Measurements from ENCODE around the gene C1QC.

The C1QC gene

DNA sequence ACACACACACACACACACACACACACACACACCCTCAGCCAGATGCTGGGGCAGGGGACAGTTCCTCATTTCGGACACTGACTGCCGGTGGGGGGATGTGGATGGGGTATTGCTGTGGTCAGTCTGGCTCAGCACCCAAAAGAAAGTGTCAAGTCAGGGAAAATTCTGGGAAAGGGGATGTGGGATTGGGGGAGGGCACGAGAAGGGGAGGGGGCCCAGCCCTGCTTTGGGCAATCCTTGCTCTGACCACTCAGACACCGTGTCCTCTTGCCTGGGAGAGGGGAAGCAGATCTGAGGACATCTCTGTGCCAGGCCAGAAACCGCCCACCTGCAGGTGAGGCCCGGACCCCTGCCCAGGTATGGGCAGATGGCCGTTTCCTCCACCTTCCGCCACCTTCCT lies at the start of gene C1QC:
TSS of gene C1QC (plus strand) at position 253 of the 400 bp plus-strand sequence. CDS start 391 bp downstream, outside the sequence.
- Mint-ChIP-seq H3K27me3 (peaks cover 11% of the 10 kb centered on the region), H3K36me3 (ENCODE audit: low read depth) (no peaks in the 10 kb centered on the region), H3K27ac (no peak within 1 kb of the TSS), H3K4me3 (no peak within 1 kb of the TSS), H3K9me3 (no peaks in the 10 kb centered on the region), H3K4me1 (no peaks in the 10 kb centered on the region)
- DNase-seq (no peak), ATAC-seq (no peak)

DNA sequence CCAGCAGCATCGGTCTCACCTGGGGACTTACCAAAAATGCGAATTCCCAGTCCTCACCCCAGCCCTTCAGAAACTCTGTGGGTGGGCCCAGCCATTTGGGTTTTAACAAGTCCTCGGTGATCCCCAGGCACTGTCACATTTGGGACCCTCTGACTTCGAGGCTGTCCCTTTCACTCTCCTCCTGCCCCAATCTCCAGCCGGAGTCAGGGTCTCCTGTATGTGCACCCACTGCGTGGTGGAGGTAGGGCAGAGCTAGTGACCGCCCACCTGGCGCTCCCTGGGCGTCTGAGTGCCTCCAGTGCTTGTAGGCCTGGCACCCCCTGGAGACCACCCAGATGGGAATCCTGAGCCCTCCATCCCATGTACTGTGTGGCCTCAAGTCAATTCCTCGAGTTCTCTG lies 49.0 kb upstream of the C1QC start:
- no peaks in the 10 kb centered on the region for H3K36me3 Mint-ChIP-seq (ENCODE audit: low read depth)
- no peak overlapping the region for H3K4me3 Mint-ChIP-seq
- ATAC-seq (no peak), DNase-seq (no peak)
- H3K27me3 Mint-ChIP-seq, result peaks cover 16% of the 10 kb centered on the region
- no peaks in the 10 kb centered on the region for H3K4me1 Mint-ChIP-seq
- no peaks in the 10 kb centered on the region for H3K9me3 Mint-ChIP-seq
- H3K27ac Mint-ChIP-seq, result no peak overlapping the region

DNA sequence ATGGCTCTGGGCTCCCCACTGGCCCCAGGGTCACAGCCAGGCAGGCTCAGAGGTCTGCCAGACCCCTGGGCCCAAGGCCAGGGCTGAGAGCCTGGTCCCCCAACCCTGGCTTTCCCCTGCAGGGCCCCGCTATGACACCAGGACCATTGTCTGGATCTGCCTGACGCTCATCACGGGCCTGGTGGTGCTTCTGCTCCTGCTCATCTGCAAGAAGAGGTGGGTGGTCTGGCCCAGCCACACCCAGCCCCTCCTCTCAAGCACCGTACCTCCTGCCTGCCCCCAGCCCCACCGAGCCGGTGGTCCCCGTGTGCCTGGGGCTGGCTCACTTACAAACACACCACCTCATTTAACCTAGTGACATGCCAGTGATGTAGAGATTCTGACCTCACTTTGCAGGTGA lies 48.3 kb upstream of the C1QC start:
- Mint-ChIP-seq H3K27me3 (peaks cover 16% of the 10 kb centered on the region), H3K9me3 (no peaks in the 10 kb centered on the region), H3K4me3 (no peak overlapping the region), H3K4me1 (no peaks in the 10 kb centered on the region), H3K36me3 (ENCODE audit: low read depth) (no peaks in the 10 kb centered on the region), H3K27ac (no peak overlapping the region)
- no peak for DNase-seq
- no peak for ATAC-seq

DNA sequence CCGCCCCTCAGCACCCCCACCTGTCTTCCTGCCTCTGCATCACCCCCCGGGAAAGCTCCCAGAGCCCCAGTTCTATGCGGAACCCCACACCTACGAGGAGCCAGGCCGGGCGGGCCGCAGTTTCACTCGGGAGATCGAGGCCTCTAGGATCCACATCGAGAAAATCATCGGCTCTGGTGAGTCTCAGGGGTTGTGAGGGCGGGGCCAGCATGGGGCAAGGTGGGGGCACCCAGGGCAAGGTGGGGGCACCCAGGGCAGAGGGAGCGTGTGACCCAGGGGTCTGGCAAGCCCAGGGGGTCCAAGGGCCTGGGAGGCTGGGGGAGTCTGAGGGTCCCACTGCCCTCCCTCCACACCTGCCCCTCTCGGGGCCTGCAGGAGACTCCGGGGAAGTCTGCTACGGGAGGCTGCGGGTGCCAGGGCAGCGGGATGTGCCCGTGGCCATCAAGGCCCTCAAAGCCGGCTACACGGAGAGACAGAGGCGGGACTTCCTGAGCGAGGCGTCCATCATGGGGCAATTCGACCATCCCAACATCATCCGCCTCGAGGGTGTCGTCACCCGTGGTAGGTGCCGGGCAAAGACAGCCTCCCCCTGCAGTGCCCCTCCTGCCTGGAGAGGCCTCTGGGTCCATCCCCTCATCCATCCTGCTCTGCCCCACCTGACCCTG lies 46.0 kb upstream of the C1QC start:
- H3K36me3 Mint-ChIP-seq (ENCODE audit: low read depth), result no peaks in the 10 kb centered on the region
- H3K27me3 Mint-ChIP-seq, result peaks cover 5% of the 10 kb centered on the region
- no peaks in the 10 kb centered on the region for H3K4me1 Mint-ChIP-seq
- no peaks in the 10 kb centered on the region for H3K9me3 Mint-ChIP-seq
- DNase-seq, result no peak
- ATAC-seq, result no peak
- no peak overlapping the region for H3K4me3 Mint-ChIP-seq
- no peak overlapping the region for H3K27ac Mint-ChIP-seq

DNA sequence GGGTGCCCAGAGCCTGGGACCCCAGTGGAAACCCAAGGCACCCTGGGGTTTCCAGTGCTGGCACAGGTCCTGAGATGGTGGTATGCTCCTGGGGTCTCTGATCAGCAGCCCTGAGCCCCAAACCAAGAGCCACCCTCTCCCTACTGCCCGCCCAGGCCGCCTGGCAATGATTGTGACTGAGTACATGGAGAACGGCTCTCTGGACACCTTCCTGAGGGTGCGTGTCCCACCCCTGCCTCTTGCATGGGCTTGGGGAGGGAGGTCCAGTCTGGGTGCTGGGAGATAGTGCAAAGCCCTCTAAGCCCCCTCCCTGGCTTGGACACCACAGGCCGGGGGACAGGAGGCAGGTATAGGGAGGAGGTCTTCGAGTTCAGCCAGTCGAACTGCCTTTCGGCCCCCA lies 45.4 kb upstream of the C1QC start:
- peaks cover 5% of the 10 kb centered on the region for H3K27me3 Mint-ChIP-seq
- no peaks in the 10 kb centered on the region for H3K9me3 Mint-ChIP-seq
- DNase-seq (no peak), ATAC-seq (no peak)
- H3K4me3 Mint-ChIP-seq, result no peak overlapping the region
- H3K4me1 Mint-ChIP-seq, result no peaks in the 10 kb centered on the region
- no peaks in the 10 kb centered on the region for H3K36me3 Mint-ChIP-seq (ENCODE audit: low read depth)
- H3K27ac Mint-ChIP-seq, result no peak overlapping the region

DNA sequence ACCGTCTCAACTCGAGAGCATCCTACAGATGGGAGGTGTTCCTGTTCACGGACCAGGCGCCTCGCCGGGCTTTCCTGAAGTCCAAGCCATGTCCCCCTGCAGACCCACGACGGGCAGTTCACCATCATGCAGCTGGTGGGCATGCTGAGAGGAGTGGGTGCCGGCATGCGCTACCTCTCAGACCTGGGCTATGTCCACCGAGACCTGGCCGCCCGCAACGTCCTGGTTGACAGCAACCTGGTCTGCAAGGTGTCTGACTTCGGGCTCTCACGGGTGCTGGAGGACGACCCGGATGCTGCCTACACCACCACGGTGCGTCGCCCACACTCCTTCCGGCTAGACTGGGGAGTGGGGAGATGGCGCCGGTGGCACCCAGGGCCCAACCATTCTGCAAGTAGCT lies 44.7 kb upstream of the C1QC start:
- Mint-ChIP-seq H3K9me3 (no peaks in the 10 kb centered on the region), H3K4me1 (no peaks in the 10 kb centered on the region), H3K4me3 (no peak overlapping the region), H3K27me3 (peaks cover 5% of the 10 kb centered on the region), H3K36me3 (ENCODE audit: low read depth) (no peaks in the 10 kb centered on the region), H3K27ac (no peak overlapping the region)
- DNase-seq, result no peak
- no peak for ATAC-seq

DNA sequence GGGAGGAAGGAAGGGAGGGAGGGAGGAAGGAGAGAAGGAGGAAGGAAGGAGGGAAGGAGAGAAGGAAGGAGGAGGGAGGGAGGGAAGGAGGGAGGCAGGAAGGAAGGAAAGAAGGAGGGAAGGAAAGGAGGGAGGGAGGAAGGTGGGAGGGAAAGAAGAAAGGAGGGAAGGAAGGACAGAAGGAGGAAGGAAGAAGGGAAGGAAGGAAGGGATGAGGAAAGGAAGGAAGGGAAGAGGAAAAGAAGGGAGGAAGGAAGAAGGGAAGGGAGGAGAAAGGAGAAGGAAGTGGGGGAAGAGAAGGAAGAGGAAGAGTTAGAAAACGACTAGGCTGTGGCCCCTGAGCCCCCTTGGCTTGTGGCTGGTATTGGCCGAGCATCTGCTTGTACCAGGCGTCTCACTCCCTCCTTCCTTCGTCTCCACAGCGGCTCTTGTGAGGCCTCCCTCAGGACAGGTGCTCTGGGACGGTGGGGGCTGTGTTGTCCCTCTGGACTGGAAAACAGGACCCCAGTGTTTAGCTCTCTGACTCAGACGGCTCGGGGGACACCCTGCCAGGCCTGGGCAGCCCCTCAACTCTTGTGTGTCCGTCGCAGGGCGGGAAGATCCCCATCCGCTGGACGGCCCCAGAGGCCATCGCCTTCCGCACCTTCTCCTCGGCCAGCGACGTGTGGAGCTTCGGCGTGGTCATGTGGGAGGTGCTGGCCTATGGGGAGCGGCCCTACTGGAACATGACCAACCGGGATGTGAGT lies 43.2 kb upstream of the C1QC start:
- Mint-ChIP-seq H3K27ac (no peak overlapping the region), H3K27me3 (peaks cover 7% of the 10 kb centered on the region)
- no peak for ATAC-seq

DNA sequence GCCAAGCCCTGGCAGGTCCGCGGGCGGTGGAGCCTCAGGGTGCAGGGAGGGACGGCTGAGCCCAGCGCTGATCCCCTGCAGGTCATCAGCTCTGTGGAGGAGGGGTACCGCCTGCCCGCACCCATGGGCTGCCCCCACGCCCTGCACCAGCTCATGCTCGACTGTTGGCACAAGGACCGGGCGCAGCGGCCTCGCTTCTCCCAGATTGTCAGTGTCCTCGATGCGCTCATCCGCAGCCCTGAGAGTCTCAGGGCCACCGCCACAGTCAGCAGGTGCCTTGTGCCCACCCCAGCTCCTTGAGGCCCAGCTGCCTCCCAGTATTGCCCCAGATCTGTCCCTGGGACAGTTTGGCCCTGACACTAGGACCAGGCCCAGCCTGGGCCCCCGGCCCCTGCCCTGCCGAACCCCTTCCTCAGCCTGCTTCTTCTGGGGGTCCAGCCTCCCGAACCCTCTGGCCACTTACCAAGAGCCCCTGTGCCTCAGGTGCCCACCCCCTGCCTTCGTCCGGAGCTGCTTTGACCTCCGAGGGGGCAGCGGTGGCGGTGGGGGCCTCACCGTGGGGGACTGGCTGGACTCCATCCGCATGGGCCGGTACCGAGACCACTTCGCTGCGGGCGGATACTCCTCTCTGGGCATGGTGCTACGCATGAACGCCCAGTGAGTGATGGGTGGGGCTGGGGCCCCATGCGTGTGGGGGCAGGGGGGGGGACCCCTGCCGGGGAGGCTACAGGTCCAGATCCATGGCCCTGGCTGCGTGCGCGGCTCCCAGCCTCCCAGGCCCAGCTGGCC lies 42.4 kb upstream of the C1QC start:
- Mint-ChIP-seq H3K27me3 (peaks cover 9% of the 10 kb centered on the region), H3K9me3 (no peaks in the 10 kb centered on the region), H3K27ac (no peak overlapping the region), H3K4me3 (no peak overlapping the region), H3K4me1 (no peaks in the 10 kb centered on the region), H3K36me3 (ENCODE audit: low read depth) (no peaks in the 10 kb centered on the region)
- ATAC-seq (no peak), DNase-seq (no peak)

More for the DNA sequence above, 43.2 kb upstream of the C1QC start:
- Mint-ChIP-seq H3K4me1 (no peaks in the 10 kb centered on the region), H3K9me3 (no peaks in the 10 kb centered on the region), H3K36me3 (ENCODE audit: low read depth) (no peaks in the 10 kb centered on the region), H3K4me3 (no peak overlapping the region)
- DNase-seq, result no peak

DNA sequence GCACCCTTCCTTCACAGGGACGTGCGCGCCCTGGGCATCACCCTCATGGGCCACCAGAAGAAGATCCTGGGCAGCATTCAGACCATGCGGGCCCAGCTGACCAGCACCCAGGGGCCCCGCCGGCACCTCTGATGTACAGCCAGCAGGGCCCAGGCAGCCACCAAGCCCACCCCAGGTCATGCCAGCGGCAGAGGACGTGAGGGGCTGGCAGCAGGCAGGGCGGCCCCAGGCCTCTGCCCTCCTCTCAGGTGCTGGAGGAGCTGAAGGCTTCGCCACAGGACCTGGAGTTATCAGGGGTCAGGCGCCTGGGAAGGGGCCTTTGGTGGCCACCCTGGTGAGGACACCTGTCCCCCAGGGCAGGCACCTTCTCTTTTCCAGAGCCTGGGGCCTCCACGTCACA lies 41.8 kb upstream of the C1QC start:
- H3K36me3 Mint-ChIP-seq (ENCODE audit: low read depth), result no peaks in the 10 kb centered on the region
- no peak for ATAC-seq
- H3K4me3 Mint-ChIP-seq, result no peak overlapping the region

DNA sequence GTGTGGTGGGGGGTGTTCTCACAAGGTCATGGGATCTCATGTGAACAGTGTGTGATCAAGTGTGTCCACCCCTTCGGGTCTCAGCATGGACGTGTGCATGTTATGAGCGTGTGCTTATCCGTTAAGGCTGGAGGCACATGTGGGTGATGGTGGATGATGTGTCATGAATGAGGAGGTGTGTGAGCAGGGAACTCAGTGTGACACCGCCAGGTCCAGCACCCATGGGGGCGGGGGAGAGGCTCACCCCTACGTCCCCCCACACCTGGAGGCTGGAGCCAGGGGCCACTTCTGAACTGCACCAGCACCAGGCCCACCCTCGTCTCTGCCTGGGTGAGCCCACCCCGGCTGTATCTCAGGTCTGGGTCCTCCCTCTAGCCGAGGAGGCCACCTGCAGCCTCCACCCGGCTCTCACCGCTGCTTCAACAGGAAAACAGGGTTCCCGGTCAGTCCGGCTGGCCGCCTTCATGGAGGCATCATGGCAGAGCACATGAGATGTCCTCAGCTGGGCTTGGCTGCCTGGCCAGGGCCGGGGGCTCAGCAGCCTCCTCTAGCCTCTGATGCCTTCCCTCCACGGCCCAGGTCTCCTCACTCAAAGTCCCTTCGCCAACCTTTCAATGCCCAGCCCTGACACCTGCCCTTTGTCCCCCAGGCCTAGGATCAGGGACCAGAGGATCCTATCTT lies 41.2 kb upstream of the C1QC start:
- Mint-ChIP-seq H3K4me1 (no peaks in the 10 kb centered on the region), H3K9me3 (no peaks in the 10 kb centered on the region), H3K27ac (no peak overlapping the region), H3K36me3 (ENCODE audit: low read depth) (no peaks in the 10 kb centered on the region), H3K27me3 (peaks cover 14% of the 10 kb centered on the region), H3K4me3 (no peak overlapping the region)
- DNase-seq (no peak), ATAC-seq (no peak)

More for the DNA sequence above, 41.8 kb upstream of the C1QC start:
- no peaks in the 10 kb centered on the region for H3K4me1 Mint-ChIP-seq
- H3K9me3 Mint-ChIP-seq, result no peaks in the 10 kb centered on the region
- no peak for DNase-seq
- peaks cover 14% of the 10 kb centered on the region for H3K27me3 Mint-ChIP-seq
- H3K27ac Mint-ChIP-seq, result no peak overlapping the region

DNA sequence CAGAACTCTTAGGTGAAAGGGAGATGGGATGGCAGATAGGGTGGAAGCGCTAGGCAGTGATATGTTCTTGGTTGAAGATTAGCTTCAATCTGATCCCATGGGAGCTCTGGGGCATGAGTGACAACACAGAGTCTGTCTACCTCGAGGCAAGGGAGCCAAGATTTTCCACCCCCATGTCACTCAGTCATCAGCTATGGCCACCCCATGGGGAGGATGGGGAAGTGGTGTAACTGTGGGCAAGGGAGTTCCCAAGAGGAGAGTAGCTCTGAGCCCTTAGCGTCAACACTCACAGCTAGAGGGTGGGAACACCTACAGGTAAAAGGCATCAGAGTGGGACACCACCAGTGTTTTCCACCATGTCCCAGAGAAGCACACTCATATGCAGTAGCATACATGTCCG lies 37.3 kb upstream of the C1QC start:
- H3K27me3 Mint-ChIP-seq, result peaks cover 34% of the 10 kb centered on the region
- no peak for ATAC-seq

DNA sequence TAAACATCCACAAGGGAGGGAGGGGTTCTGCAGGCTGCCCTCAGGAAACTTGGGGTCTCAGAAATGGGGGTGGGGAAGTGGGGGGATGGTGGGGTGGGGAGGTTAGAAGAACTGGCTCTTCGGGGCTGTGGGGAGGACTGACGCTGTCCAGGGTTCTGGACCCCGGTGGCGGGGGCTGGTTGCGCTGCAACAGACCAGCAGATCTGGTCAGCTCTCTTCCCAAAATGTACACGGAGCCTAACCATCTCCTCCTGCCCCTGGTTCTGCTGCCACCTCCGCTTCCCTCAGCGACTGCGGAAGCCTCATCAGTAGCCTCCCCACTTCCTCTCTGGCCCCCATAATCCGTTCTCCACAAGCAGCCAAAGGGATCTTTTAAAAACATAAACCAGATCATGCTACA lies 36.3 kb upstream of the C1QC start:
- no peaks in the 10 kb centered on the region for H3K9me3 Mint-ChIP-seq
- DNase-seq (no peak), ATAC-seq (no peak)
- H3K27me3 Mint-ChIP-seq, result peaks cover 35% of the 10 kb centered on the region
- no peak overlapping the region for H3K27ac Mint-ChIP-seq
- H3K4me3 Mint-ChIP-seq, result no peak overlapping the region
- H3K4me1 Mint-ChIP-seq, result no peaks in the 10 kb centered on the region
- no peaks in the 10 kb centered on the region for H3K36me3 Mint-ChIP-seq (ENCODE audit: low read depth)

More for the DNA sequence above, 37.3 kb upstream of the C1QC start:
- Mint-ChIP-seq H3K4me1 (no peaks in the 10 kb centered on the region), H3K36me3 (ENCODE audit: low read depth) (no peaks in the 10 kb centered on the region), H3K27ac (no peak overlapping the region), H3K9me3 (no peaks in the 10 kb centered on the region), H3K4me3 (no peak overlapping the region)
- no peak for DNase-seq

DNA sequence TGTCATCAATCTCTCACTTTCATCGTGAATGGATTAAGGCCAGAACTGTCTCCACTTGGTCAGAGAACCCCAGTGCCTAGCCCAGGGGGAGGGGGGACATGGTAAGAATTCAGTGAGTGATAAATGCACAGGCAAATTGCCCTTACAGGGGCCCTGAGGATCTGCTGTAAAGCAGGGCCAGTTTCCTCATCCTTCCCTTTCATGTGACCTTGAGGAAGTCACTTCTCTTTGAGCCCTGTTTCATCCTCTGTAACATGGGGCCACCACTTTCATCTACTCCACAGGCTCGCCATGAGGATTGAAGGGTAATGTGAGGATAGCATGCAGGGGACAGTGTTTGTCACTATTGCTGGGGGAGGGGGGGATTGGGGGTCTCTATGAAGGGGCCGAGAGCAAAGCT lies 35.1 kb upstream of the C1QC start:
- Mint-ChIP-seq H3K27ac (no peak overlapping the region), H3K4me3 (no peak overlapping the region), H3K4me1 (no peaks in the 10 kb centered on the region), H3K27me3 (peaks cover 41% of the 10 kb centered on the region), H3K36me3 (ENCODE audit: low read depth) (no peaks in the 10 kb centered on the region), H3K9me3 (no peaks in the 10 kb centered on the region)
- ATAC-seq (no peak), DNase-seq (no peak)

DNA sequence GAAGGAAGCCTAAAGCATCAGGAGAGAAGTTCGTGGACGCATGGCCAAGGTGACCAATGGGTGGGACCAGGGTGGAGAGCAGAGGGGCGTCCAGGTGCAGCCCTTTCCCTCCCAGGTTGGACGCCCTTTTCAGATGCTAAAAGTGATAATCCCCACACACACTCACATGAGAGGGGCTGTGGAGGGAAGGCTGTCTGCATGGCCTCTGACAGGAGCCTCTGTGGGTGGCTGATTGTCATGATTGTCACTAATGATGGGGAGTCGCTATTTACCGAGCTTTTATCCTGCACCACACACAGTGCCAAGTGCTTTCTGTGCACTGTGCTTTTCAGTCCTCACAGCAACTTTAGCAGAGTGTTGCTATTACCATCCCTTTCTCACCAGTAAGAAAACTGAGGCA lies 34.1 kb upstream of the C1QC start:
- H3K36me3 Mint-ChIP-seq (ENCODE audit: low read depth), result no peaks in the 10 kb centered on the region
- H3K4me1 Mint-ChIP-seq, result no peaks in the 10 kb centered on the region
- H3K27me3 Mint-ChIP-seq, result peaks cover 40% of the 10 kb centered on the region
- no peak overlapping the region for H3K27ac Mint-ChIP-seq
- no peak for ATAC-seq
- no peaks in the 10 kb centered on the region for H3K9me3 Mint-ChIP-seq
- H3K4me3 Mint-ChIP-seq, result no peak overlapping the region
- DNase-seq, result no peak

All from activated naive CD8-positive, alpha-beta T cell treated with anti-CD3 and anti-CD28 coated beads, Interleukin-2, amount 50 U/mL, for 24 hours (primary cell).